MM.1S (cell line): ENCODE data around the gene ATAD5.

Experiments
- DNase-seq: peaks from one replicate; pipeline ENCODE4 v3.0.0-alpha.2; 2015
- H2AFZ ChIP-seq: fragments of 300-600 bp; sonication (generic); 2 replicates; pipeline ENCODE4 v1.6.0; 2016; ENCODE audit warnings: antibody characterized with exemption, low read length
- H3F3A ChIP-seq: fragments of 300-600 bp; sonication (generic); 2 replicates; pipeline ENCODE4 v1.6.1; 2016; ENCODE audit warnings: mild to moderate bottlenecking, antibody characterized with exemption, low read length, moderate library complexity, mixed read lengths; ENCODE audit not compliant: insufficient read depth
- H3K27ac ChIP-seq: fragments of 300-600 bp; sonication (generic); 2 replicates; pipeline ENCODE4 v1.5.1; 2016; ENCODE audit warnings: mild to moderate bottlenecking, low read length
- H3K27me3 ChIP-seq: fragments of 300-600 bp; sonication (generic); replicated peaks from 2 replicates; pipeline ENCODE4 v1.6.0; 2016; ENCODE audit warnings: low read length; ENCODE audit not compliant: insufficient read depth
- H3K36me3 ChIP-seq: fragments of 300-600 bp; sonication (generic); replicated peaks from 2 replicates; pipeline ENCODE4 v1.6.1; 2016; ENCODE audit warnings: mild to moderate bottlenecking, low read length, mixed read lengths; ENCODE audit not compliant: insufficient read depth
- H3K4me1 ChIP-seq: fragments of 300-600 bp; sonication (generic); 2 replicates; pipeline ENCODE4 v1.6.1; 2016; ENCODE audit warnings: low read length, mixed read lengths
- H3K4me2 ChIP-seq: fragments of 300-600 bp; sonication (generic); 2 replicates; pipeline ENCODE4 v1.6.0; 2016; ENCODE audit warnings: low read depth, low read length
- H3K4me3 ChIP-seq: fragments of 300-600 bp; sonication (generic); 2 replicates; pipeline ENCODE4 v1.5.1; 2016; ENCODE audit warnings: low read length, mixed read lengths
- H3K79me2 ChIP-seq: fragments of 300-600 bp; sonication (generic); 2 replicates; pipeline ENCODE4 v1.6.1; 2016; ENCODE audit warnings: mixed run types, low read length, mixed read lengths
- H3K9ac ChIP-seq: fragments of 300-600 bp; sonication (generic); 2 replicates; pipeline ENCODE4 v1.6.1; 2016; ENCODE audit warnings: low read length, mixed read lengths
- H3K9me2 ChIP-seq: fragments of 300-600 bp; sonication (generic); replicated peaks from 2 replicates; pipeline ENCODE4 v1.6.1; 2016; ENCODE audit warnings: mild to moderate bottlenecking, low read length, mixed read lengths; ENCODE audit not compliant: insufficient read depth
- H3K9me3 ChIP-seq: fragments of 300-600 bp; sonication (generic); replicated peaks from 2 replicates; pipeline ENCODE4 v1.6.1; 2016; ENCODE audit warnings: mild to moderate bottlenecking, low read length, mixed read lengths; ENCODE audit not compliant: insufficient read depth
- H4K20me1 ChIP-seq: fragments of 300-600 bp; sonication (generic); 2 replicates; pipeline ENCODE4 v1.6.1; 2016; ENCODE audit warnings: mild to moderate bottlenecking, low read length, moderate library complexity, mixed read lengths; ENCODE audit not compliant: insufficient read depth
- CTCF ChIP-seq: fragments of 300-600 bp; sonication (generic); IDR thresholded peaks from 2 replicates; pipeline ENCODE4 v1.5.1; 2016; ENCODE audit warnings: antibody characterized with exemption, low read length, mixed read lengths
- EZH2 ChIP-seq: fragments of 300-600 bp; sonication (generic); optimal IDR thresholded peaks from 2 replicates; pipeline ENCODE3; 2017; ENCODE audit warnings: low read depth, mild to moderate bottlenecking, antibody characterized with exemption, low read length, mixed read lengths
- EZH2phosphoT487 ChIP-seq: fragments of 300-600 bp; sonication (generic); IDR thresholded peaks from 2 replicates; pipeline ENCODE4 v1.6.1; 2018; ENCODE audit warnings: antibody characterized with exemption, low read length

Gene ATAD5

GRCh38 chr17:30796016-30796415, 35.8 kb upstream of the ATAD5 start:
- no peak for TF ChIP-seq CTCF
- no peak for TF ChIP-seq EZH2
- no peak for TF ChIP-seq EZH2phosphoT487
- no peak overlapping the region for H3K4me3 ChIP-seq
- peaks cover 4% of the 10 kb centered on the region; the same call in 1 of the 2 replicates for H3K79me2 ChIP-seq
- no peak overlapping the region for H3K4me2 ChIP-seq
- no peak for DNase-seq
- no peaks in the 10 kb centered on the region for H3K36me3 ChIP-seq
- H2AFZ ChIP-seq = no peak overlapping the region
- no peaks in the 10 kb centered on the region for H3K9me3 ChIP-seq
- H3F3A ChIP-seq = peaks cover 18% of the 10 kb centered on the region
- H3K27ac ChIP-seq = no peak overlapping the region
- H3K9ac ChIP-seq = no peak overlapping the region
- no peaks in the 10 kb centered on the region for H3K4me1 ChIP-seq
- H3K27me3 ChIP-seq = no peaks in the 10 kb centered on the region
- H3K9me2 ChIP-seq = no peaks in the 10 kb centered on the region
- H4K20me1 ChIP-seq = no peaks in the 10 kb centered on the region

- no peak overlapping the region for H3K4me3 ChIP-seq
- no peaks in the 10 kb centered on the region for H3K27me3 ChIP-seq
- no peaks in the 10 kb centered on the region for H3K4me1 ChIP-seq
- H3K36me3 ChIP-seq = no peaks in the 10 kb centered on the region
- no peak for DNase-seq
- H3K9me2 ChIP-seq = no peaks in the 10 kb centered on the region
- no peaks in the 10 kb centered on the region for H3F3A ChIP-seq
- peaks cover 34% of the 10 kb centered on the region for H3K79me2 ChIP-seq
- no peak overlapping the region for H3K27ac ChIP-seq
- no peak for TF ChIP-seq EZH2
- TF ChIP-seq EZH2phosphoT487 = no peak
- no peak for TF ChIP-seq CTCF
- H3K9me3 ChIP-seq = no peaks in the 10 kb centered on the region
- H3K4me2 ChIP-seq = no peak overlapping the region
- H2AFZ ChIP-seq = no peak overlapping the region
- no peaks in the 10 kb centered on the region for H4K20me1 ChIP-seq
- no peak overlapping the region for H3K9ac ChIP-seq
Measured at GRCh38 chr17:30801671-30802070, 30.1 kb upstream of the ATAD5 start.

DNA sequence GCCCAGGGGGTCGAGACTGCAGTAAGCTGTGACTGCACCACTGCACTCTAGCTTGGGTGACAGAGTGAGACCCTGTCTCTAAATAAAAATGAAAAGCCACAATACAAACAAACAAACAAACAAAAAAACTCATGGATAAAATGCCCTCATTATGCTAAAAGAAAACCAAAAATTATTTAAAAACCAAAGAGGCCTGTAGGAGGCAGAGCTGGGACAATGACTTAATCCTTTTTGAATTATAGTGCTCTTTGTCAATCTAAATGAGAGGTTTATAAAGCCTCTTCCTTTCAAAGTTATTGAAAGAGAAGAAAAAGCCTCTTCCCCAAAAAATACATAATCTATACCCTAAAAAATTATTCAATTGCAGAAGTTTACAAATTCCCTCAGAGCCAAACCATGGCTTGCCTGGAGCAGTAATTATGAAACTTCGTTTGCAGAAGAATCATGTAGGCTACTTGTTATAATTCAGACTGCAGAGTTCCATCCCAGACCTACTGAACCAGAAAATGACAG, 25.8 kb upstream of the ATAD5 start:
- Histone ChIP-seq H3F3A (peaks cover 22% of the 10 kb centered on the region), H3K9ac (no peak overlapping the region), H3K27me3 (no peaks in the 10 kb centered on the region), H3K4me1 (peaks cover 13% of the 10 kb centered on the region), H3K9me3 (no peaks in the 10 kb centered on the region), H2AFZ (no peak overlapping the region), H3K36me3 (no peaks in the 10 kb centered on the region), H3K4me2 (no peak overlapping the region), H3K9me2 (no peaks in the 10 kb centered on the region), H3K79me2 (peaks cover 64% of the 10 kb centered on the region), H3K4me3 (no peak overlapping the region), H3K27ac (no peak overlapping the region), H4K20me1 (no peaks in the 10 kb centered on the region)
- TF ChIP-seq EZH2 (no peak), EZH2phosphoT487 (no peak), CTCF (peak; percentile 17; the same call in 1 of the 2 replicates)
- no peak for DNase-seq
